Natural killer cell (primary cell): Measurements from ENCODE around the gene PRPS1L1. TPM values are rescaled to one million over a fixed set of nuclear protein-coding genes. Genes with fewer than 3 reads are reported as not detected.

Experiments
- ATAC-seq, 3 donors: fragments of 150-1000 bp in 2 of 3; fragments of 200-7000 bp in 1 of 3; cut with Tn5 transposase; 1 replicate in 1 of 3; 2 replicates in 2 of 3; pipeline ENCODE4 v1.10.0; 2021; ENCODE audit warnings: mild to moderate bottlenecking in 2 of 3, moderate library complexity in 2 of 3
- DNase-seq, 2 donors: peaks; one replicate each; pipeline versions ENCODE4 v3.0.0 to v3.0.0-alpha.2; 2013 to 2021; ENCODE audit warnings: mixed read lengths in 1 of 2
- H3K27ac ChIP-seq: one replicate; pipeline ENCODE4 v1.5.1; 2013; ENCODE audit warnings: mild to moderate bottlenecking, low read length
- H3K27me3 ChIP-seq: one replicate; pipeline ENCODE4 v1.6.1; 2013; ENCODE audit warnings: low read length; ENCODE audit not compliant: control insufficient read depth, insufficient read depth
- H3K36me3 ChIP-seq: one replicate; pipeline ENCODE4 v1.6.1; 2013; ENCODE audit warnings: low read length; ENCODE audit not compliant: control insufficient read depth, insufficient read depth
- H3K4me1 ChIP-seq: one replicate; pipeline ENCODE4 v1.6.1; 2013; ENCODE audit warnings: low read length; ENCODE audit not compliant: control insufficient read depth, insufficient read depth
- H3K4me3 ChIP-seq: one replicate; pipeline ENCODE4 v1.5.1; 2013; ENCODE audit warnings: low read length
- H3K9me3 ChIP-seq: one replicate; pipeline ENCODE4 v1.6.1; 2013; ENCODE audit warnings: low read length; ENCODE audit not compliant: control insufficient read depth, insufficient read depth
- H3K27ac Mint-ChIP-seq, 2 donors: one replicate each; pipeline ENCODE4 v1.8.0; 2022; ENCODE audit warnings: mild to moderate bottlenecking in 2 of 2, mixed read lengths in 2 of 2, moderate library complexity in 1 of 2
- H3K27me3 Mint-ChIP-seq, 2 donors: one replicate each; pipeline ENCODE4 v1.8.0; 2022; ENCODE audit warnings: low read depth in 2 of 2, mixed read lengths in 2 of 2
- H3K36me3 Mint-ChIP-seq: one replicate; pipeline ENCODE4 v1.8.0; 2022; ENCODE audit warnings: mixed read lengths
- H3K4me1 Mint-ChIP-seq, 2 donors: one replicate each; pipeline ENCODE4 v1.8.0; 2022; ENCODE audit warnings: mixed read lengths in 2 of 2
- H3K4me3 Mint-ChIP-seq: one replicate; pipeline ENCODE4 v1.8.0; 2022; ENCODE audit warnings: mild to moderate bottlenecking, moderate library complexity, mixed read lengths
- H3K9me3 Mint-ChIP-seq, 2 donors: one replicate each; pipeline ENCODE4 v1.8.0; 2022; ENCODE audit warnings: mixed read lengths in 2 of 2
- CTCF ChIP-seq: fragments of 200-600 bp; IDR thresholded peaks from one replicate; pipeline ENCODE4 v1.8.0; 2022; ENCODE audit warnings: antibody characterized with exemption
- WGBS: methylation state at CpG from one replicate; pipeline ENCODE4 v1.1.7; 2013; ENCODE audit warnings: missing lambda C conversion rate; ENCODE audit not compliant: insufficient coverage; 5-methylcytosine and 5-hydroxymethylcytosine counted together
- intact Hi-C: fragments of 100-400 bp; cut with micrococcal nuclease; formaldehyde crosslinking; loops from one replicate; pipeline ENCODE4 v1.14.2; 2022
- total RNA-seq, 4 donors: library from RNA; stranded (reverse); fragments of 120-200 nt in 1 of 4; gene quantifications; one replicate each; pipeline versions ENCODE4 v1.2.3 to v1.2.4, GENCODE V29; 2013 to 2022

The PRPS1L1 gene
- total RNA-seq, 3 donors from 2014 or later (not counting 1 experiment from before 2014, with no cell fraction given), result not detected

GRCh38 chr7:17983221-17984062 is 44.2 kb downstream of the PRPS1L1 start:
- TF ChIP-seq CTCF, result no peak
- Histone ChIP-seq H3K27me3 (no peaks in the 10 kb centered on the region), H3K4me3 (no peak overlapping the region), H3K36me3 (no peaks in the 10 kb centered on the region), H3K27ac (no peak overlapping the region), H3K9me3 (no peaks in the 10 kb centered on the region), H3K4me1 (no peaks in the 10 kb centered on the region)
- Mint-ChIP-seq H3K4me1 (no peaks in the 10 kb centered on the region), H3K27ac (no peak overlapping the region), H3K9me3 (peaks cover 0 to 2% of the 10 kb centered on the region in 2 donors), H3K4me3 (no peak overlapping the region), H3K27me3 (peaks cover 0 to 6% of the 10 kb centered on the region in 2 donors), H3K36me3 (no peaks in the 10 kb centered on the region)
- 78% methylated on average over 1 of the region's 3 CpGs for WGBS
- ATAC-seq (no peak), DNase-seq (no peak)
- intact Hi-C loops, result no loop called here

GRCh38 chr7:17976952-17977351 is 50.7 kb downstream of the PRPS1L1 start:
- no peaks in the 10 kb centered on the region for H3K9me3 ChIP-seq
- no peak overlapping the region for H3K4me3 ChIP-seq
- ATAC-seq, result no peak
- H3K36me3 ChIP-seq, result no peaks in the 10 kb centered on the region
- H3K4me3 Mint-ChIP-seq, result no peak overlapping the region
- H3K36me3 Mint-ChIP-seq, result no peaks in the 10 kb centered on the region
- no peaks in the 10 kb centered on the region for H3K27me3 ChIP-seq
- no peaks in the 10 kb centered on the region for H3K9me3 Mint-ChIP-seq
- no peak for TF ChIP-seq CTCF
- intact Hi-C loops, result no loop called here
- H3K4me1 Mint-ChIP-seq, result no peaks in the 10 kb centered on the region
- no peak for DNase-seq
- WGBS, result no CpG with 5 or more reads among the region's 2 CpGs
- peaks cover 7% of the 10 kb centered on the region in 2 donors for H3K27me3 Mint-ChIP-seq
- H3K27ac ChIP-seq, result no peak overlapping the region
- no peaks in the 10 kb centered on the region for H3K4me1 ChIP-seq
- no peak overlapping the region for H3K27ac Mint-ChIP-seq

Other genes with a start within 250 kb of the PRPS1L1 start
- gene SNX13, start 87.4 kb downstream of the PRPS1L1 start, total RNA-seq, result 10 to 100 TPM; 34.8 to 38.5 (median 37.4) TPM